Measurements from ENCODE around the gene SNPH.

- TF ChIP-seq EZH2phosphoT487 (IDR thresholded peaks at IDR 0.05; ENCODE audit: insufficient read depth, low read depth) (no peak), EZH2 (IDR thresholded peaks at IDR 0.05; ENCODE audit: insufficient read depth, poor library complexity, severe bottlenecking) (no peak)
Measured at GRCh38 chr20:1267809-1268374, 1.8 kb downstream of the SNPH start.

Measured in GM23248 (cell line).